ENCODE data around the gene SYT8. TPM values are rescaled to one million over a fixed set of nuclear protein-coding genes. Genes with fewer than 3 reads are reported as not detected.

SYT8 gene
- total RNA-seq, 1 donor from 2014 or later, result 0.05 TPM

DNA sequence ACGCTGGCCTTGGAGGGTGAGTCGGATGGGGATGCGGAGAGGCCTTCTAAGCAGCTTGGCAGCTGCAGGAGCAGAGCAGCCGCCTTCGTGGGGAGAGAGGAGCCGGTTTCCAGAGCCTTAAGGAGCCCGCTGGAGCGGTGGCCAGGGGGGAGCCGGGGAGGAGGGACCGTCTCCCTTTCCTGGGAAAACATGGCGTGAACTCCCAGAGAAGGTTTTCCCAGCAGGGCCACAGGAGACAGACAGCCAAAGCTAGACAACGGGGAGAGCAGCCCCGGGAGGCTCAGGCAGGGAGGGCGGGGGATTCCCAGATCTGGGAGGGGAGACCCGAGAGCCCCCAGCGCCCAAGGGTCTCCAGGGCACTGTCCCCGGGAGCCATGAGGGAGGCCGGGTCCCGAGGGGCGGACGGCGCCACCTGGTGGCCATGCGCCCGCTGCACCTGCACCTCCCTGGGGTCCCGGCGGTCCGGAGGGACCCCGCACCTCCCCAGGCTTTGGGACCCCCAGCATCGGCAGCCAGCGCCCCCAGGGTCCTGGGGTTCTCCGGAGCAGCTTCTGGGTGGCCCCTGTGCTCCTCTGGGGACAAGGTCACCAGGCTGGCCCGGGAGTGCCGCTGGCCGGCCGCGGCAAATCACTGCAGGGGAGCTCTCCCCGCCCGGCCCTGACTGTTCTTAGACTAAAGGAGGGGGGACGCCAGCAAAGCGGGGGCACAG is 2.4 kb upstream of the SYT8 start:
- no peak for DNase-seq (ENCODE audit: low read depth)

DNA sequence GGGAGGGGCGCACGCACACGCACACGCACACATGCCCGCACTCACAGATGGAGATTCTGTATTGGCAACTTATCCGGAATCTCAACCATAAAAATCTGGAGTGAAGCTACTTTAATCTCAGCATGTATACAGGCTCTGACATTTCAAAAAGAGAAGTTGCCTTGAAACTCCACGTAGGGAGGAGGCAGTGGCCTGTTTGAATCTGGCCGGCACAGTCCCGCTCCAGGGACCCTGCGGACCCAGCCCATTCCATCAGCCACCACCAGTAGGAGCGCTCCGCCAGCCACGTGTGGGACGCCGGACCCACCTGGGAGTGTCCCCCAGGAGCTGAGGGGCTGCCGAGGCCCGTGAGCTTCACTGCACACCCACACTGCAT is 1.9 kb upstream of the SYT8 start:
- DNase-seq (ENCODE audit: low read depth), result no peak

DNA sequence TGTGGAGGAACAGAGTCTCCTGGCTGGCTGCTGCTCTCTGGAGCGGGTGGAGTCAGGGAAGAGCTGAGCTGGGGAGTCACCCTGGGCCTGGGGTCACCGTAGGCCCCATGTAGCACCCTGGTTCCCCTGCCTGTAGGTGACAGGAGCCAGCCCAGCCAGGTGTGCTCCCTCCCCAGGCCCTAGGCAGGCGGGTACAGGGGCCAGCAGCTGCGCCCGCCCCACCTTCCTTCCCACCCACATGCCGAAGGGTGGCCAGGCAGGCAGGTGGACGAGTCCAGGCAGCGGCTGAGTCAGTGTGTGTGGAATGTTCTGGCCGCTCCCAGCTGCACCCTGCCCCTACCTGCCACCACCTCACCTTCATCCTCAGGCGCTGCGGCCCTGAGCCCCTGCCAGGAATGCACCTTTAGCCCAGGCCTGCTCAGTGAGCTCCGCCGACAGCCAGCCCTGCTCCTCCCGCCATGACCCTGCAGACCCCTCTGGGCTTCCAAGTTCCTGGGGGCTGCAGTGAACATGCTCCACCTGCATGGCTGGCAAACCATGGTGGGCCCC is 654 bp upstream of the SYT8 start:
- peak; percentile 50 for DNase-seq (ENCODE audit: low read depth)

DNA sequence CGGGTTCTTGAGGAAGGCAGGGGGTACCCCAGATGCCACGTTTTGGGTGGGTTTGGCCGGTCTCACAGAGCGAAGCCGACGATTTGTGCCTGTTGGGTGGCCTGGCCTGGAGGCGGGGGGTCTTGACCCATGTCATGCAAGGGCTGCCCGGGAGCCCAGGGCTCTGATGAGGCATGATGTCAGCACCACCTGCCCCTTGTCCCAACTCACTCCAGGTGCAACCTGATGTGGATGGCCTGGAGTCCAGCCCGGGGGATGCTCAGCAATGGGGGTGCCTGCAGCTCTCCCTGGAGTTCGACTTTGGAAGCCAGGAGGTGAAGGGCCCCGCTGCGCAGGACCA is 851 bp downstream of the SYT8 start:
- no peak for DNase-seq (ENCODE audit: low read depth)

DNA sequence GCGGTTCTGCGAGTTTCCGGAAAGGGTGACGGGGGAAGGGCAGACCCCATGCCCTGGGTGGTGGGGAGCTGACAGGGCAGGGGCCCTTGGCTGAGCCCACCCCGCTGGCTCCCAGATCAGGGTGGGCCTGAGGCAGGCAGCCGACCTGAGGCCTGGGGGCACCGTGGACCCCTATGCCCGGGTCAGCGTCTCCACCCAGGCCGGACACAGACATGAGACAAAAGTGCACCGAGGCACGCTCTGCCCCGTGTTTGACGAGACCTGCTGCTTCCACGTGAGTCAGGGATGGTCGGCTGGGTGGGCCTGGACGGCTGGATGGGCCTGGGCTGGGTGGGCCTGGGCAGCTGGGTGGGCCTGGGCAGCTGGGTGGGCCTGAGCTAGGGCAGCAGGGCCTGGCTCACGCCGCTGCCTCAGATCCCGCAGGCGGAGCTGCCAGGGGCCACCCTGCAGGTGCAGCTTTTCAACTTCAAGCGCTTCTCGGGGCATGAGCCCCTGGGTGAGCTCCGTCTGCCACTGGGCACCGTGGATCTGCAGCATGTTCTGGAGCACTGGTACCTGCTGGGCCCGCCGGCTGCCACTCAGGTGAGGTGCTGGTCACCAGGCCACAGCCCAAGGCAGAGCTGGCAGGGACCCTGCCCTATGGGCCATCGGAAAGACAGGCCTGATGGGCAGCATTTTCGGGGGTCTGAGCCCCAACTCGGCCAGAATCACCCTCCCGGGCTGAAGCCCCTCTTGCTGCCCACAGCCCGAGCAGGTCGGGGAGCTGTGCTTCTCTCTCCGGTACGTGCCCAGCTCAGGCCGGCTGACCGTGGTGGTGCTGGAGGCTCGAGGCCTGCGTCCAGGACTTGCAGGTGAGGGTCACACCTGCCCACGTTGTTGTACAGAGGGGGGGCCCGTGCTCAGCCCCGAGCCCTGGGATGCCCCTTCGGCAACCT is 1.5 kb downstream of the SYT8 start:
- DNase-seq (ENCODE audit: low read depth), result no peak

DNA sequence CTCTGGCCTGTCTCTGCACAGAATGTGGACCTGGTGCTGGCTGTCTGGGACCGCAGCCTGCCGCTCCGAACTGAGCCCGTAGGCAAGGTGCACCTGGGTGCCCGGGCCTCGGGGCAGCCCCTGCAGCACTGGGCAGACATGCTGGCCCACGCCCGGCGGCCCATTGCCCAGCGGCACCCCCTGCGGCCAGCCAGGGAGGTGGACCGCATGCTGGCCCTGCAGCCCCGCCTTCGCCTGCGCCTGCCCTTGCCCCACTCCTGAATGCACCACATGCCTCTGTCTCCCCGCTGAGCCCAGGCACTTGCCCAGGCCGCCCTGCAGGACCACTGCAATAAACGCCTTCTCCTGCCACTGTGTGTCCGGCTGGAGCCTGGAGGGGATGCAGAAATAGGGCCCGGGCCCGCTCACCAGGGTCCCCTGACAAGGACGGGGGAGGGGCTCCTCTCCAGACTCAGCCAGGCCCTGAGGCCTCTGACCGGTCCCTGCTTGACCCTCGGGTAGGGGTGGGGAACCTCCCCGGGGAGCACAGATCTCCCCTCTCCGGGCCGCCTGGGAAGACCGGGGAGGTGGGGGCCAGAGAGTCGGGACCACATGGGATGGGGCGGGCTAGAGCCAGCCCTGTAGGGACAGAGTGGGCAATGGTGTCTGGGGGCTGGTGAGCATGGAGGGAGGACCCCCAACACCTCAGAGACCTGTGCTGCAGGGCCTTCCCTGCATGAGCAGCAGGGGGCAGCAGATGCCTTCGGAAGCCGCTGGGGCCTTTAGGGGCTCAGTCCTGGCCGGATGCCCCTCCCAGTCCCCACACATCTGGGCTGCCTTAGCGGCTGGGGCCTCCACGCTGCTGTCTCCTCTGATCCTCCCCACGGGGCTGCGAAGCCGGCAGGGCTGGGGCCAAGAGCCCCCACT is 2.6 kb downstream of the SYT8 start:
- DNase-seq (ENCODE audit: low read depth), result no peak

DNA sequence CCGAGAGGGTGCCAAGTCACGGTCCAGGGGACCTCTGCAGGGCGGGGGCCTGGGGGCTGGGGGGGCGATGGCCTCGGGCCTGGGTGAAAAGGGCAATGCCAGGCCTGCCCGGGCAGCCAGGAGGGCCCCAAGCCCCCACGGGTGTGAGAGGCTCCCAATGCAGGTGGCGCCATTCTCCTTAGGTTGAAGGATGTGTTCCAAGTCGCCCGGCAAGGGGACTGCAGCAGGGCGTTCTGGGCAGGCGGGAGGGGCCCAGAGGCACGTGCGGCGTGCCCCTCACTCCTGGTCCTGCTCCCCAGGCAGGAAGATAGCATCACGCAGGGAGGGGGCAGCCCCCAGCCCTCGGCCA is 3.3 kb downstream of the SYT8 start:
- no peak for DNase-seq (ENCODE audit: low read depth)

DNA sequence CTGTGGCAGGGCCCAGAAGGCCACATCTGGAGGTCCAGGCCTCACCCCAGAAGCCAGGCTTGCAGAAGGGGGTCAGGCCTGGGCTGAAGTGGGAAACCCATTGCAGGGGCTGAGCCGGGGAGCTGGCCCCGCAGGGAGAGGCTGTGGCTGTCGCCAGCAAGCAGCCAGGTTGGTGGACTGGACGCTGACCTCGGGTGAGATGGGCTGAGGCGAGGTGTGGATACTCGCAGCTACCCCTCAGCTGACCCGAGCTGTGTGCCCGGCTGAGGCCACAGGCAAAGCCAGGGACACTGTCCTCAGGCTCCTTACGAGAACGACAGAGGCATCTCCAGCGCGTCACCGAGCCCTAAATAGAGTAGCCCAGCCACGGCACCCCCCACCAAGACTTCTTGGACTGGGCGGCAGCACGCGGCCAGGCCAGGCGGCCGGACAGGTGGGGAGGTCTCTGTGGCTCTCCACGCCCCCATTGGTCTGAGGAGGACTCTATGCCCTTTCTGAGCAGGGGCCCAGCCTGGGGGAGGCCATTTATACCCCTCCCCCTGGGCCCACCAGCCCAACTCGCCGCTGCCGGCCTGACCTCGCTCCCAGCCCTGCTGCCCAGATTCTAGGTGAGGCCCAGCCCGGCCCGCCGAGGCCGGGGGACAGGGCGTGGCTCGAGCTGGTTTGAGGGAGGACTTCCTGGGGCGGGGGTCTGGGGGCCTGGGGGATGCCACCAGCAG is 3.8 kb downstream of the SYT8 start, which contains the start of gene TNNI2:
Gene TNNI2 (plus strand): TSS at position 556 of the 719 bp plus-strand sequence. CDS start 716 bp downstream, outside the sequence.
- no peak for DNase-seq (ENCODE audit: low read depth)

DNA sequence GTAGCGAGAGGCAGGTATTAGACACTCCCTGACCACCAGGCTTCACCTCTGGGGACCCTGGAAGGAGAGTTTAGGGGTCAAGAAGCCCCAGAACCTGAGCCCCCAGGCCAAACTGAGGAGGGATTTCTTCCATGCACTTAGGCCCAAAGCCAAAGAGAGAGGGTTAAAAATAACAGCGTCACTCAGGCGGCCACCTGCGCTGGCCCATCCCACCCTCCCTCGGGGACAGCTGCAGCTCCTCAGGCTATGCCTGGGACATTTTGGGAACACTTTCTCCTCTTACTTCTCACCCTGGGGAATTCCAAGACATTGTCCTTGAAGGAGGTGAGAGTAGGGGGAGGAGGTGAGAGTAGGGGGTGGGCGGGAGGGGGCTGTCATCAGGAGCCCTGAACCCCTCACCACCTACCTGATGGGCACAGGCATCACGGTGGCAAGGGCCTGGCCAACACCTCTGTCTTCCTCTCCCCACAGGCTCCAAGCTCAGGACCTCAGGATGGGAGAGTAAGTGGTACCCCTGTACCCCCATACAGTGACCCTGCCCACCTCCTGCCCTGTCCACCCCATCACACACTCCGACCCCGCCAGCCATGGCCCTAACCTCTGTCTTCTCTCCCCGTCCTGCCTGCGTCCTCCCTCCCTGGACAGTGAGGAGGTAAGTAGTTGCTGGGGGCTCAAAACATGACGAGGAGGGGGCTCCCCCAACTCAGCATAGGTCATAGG is 4.6 kb downstream of the SYT8 start:
- no peak for DNase-seq (ENCODE audit: low read depth)

DNA sequence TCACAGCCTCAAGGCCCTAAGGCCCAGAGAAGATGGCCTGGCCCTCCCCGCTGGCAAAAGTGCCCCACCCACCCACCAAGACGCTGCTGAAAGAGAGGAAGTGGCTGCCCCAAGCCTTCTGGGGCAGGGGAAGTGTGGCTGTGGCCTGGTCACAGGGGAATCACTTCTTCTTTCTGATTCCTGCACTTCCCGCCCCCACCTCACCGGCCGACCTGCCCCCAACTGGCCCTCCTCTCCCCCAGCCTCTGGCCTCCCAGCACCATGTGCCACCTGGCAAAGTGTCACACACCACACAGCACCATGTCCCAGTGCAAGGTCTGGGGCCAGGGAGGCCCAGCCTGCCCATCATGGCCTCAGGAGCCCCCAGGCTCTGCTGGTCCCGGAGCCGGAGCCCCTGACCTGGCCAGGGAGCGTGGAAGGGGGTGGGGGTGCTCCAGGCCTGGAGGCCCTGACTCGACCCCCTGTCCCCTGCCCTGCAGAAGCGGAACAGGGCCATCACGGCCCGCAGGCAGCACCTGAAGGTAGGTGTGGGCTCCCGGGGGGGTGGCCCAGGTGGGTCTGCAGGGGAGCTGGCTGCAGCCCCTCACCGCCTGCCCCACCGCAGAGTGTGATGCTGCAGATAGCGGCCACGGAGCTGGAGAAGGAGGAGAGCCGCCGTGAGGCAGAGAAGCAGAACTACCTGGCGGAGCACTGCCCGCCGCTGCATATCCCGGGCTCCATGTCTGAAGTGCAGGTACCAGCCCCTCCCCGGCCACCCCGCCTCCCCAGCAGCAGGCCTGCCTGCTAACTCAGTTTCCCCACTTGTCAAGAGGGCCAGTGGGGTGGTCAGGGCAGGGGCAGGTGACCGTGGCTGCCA is 5.4 kb downstream of the SYT8 start:
- DNase-seq (ENCODE audit: low read depth), result no peak

DNA sequence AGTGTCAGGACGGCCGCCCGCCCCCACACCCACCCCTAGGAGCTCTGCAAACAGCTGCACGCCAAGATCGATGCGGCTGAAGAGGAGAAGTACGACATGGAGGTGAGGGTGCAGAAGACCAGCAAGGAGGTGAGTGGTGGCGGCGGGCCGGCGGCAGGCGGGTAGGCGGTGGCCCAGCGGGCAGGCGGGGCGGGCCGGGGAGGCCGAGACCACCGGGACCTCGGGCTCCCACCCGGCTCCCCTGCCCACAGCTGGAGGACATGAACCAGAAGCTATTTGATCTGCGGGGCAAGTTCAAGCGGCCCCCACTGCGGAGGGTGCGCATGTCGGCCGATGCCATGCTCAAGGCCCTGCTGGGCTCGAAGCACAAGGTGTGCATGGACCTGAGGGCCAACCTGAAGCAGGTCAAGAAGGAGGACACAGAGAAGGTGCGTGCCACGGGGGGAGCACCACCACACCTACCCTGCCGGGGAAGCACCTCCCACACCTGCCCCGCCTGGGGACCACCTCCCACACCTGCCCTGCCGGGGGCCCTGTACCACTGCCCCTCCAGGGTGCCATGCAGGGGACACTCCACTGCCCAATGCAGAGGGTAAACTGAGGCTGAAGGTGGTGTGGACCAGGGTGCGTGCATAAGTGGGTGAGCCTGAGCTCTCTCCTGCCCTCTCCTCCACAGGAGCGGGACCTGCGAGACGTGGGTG is 6.1 kb downstream of the SYT8 start:
- DNase-seq (ENCODE audit: low read depth), result no peak

DNA sequence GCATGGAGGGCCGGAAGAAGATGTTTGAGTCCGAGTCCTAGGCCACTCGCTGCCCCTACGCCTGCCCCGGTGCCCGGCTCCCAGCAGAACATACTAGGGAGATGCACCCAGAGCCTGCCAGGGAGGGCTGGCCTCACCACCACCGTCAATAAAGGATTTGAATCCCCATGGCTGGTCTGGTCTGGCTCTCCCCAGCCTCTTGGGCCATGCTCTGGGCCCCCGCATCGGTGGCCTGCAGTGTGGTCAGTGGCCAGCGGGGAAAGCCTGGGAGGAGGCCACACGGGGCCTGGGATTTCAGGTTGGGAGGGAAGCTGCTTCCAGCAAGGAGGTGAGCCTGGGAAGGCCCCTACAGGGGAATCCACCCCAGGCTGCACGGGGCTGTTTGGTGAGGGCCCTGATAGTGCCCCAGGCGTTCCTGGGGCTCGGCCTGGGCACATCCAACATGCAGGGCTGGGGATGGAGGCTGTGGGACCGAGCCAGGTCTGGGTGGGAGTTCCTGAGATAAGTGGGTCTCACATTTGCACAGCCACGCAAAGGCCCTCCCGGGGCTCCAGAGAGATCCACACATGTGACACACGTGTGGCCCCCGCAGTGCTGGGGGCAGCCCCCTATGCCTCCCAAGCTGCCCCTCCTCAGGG is 6.8 kb downstream of the SYT8 start:
- no peak for DNase-seq (ENCODE audit: low read depth)

DNA sequence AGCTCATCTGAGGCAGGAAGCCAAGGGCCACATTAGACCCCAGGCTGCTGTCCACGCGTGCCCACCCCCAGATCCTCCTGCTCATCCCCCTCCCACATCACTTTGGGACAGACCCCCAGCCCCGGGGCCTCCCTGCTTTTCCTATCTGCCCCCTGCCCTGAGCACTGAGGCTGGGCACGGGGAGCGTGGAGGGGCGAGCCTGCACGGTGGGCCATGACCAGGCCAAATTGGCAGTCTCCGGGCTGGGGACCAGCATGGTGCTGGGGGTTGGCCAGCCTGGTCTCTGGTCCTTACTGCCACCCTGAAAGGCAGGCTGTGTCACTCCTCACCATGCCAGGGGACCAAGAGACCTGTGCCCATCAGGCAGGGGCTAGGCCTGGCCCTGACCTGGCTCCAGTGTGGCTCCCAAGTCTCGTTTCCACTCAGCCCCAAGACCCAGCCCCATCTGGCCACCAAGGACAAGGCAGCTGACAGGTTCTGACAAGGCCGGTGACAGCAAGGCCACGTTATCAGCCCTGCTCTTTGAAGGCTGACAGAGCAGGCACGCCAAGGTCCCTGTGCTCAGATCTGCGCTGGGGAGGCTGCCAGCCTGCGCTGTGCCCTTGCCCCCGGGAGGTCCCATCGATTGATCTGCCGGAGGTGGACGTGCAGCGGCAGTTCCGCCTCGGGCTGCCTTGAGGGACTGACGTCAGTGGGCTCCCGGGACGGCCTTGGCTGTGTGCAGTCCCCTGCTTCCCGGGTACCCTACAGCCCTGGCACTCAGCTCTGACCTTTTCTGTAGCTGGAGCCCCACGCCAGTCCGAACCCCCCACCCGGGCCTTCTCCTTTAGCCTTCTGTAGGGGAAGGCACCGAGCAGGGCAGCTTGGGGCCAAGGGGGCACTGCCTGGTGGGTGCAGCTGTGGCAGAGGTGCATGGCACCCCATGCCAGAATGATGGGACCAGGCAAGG is 7.6 kb downstream of the SYT8 start:
- no peak for DNase-seq (ENCODE audit: low read depth)

DNA sequence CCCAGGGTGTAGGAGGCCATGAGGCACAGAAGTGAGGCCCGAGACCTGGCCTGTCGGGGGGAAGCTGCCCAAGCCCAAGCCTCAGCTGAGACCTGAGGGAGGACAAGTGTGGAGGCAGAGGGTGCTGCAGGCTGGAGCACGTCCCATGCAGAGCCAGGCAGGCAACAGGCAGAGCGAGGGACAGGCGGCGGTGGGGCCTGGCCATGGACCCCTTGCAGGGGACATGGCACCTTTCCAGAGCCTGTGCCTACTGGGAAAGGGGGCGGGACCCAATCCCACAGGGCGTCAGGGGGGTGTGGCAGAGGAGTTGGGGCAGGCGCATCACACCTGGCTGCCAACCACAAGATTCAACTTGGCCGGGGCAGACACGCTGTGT is 8.3 kb downstream of the SYT8 start:
- DNase-seq (ENCODE audit: low read depth), result no peak

DNA sequence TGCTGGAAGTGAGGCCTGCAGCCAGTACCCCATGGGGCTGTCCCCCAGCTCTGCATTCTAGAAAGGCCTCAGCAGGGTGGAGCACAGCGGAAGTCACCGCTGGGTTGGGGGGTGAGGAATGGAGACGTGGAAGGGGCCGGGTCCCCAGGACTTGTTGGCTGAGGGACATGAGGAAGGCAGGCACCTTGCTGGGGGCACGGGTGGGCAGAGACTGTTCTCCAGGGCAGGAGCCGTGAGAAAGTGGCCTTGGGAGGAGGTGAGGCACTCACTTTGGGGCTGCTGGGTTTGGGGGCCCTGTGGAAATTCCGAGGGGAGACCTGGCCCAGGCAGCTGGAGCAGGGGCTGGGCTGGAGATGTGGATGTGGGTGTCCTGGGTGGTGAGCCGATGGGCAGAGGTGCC is 9.0 kb downstream of the SYT8 start:
- DNase-seq (ENCODE audit: low read depth), result no peak

DNA sequence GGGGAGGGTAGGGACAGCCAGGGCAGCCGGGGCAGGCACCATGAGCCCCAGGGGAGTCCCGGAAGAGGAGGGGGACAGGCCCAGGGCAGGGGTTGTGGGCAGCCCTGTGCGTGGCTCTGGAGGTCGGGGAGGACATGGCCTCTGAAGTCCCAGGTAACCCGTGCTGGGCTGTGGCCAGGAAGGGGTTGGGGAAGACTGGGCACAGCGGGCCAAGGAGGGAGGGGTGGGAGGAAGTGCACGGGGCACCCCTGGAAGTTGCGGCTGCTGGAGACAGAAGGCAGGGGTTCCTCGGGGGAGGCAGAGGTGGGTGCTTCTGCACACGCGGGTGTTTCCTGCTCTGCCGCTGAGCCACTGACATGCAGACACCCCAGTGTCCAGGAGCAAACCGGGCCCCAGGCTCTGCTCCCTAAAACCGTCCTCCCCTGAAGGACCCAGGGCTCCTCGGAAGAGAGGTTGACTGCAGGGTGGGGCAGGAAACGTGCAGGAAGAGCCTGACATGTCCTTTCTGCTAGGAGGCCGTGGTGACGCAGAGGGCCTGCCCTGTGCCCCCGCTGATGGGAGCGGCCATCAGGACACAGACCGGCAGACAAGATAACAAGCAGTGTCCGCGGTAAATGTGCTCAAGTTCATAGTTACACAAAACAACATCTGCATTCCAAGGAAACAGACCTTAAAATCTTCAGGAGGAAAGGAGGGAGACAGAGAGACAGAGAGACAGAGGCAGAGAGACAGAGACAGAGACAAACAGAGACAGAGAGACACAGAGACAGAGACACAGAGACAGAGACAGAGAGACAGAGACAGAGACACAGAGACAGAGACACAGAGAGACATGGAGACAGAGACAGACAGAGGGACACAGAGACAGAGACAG is 9.7 kb downstream of the SYT8 start:
- DNase-seq (ENCODE audit: low read depth), result no peak

DNA sequence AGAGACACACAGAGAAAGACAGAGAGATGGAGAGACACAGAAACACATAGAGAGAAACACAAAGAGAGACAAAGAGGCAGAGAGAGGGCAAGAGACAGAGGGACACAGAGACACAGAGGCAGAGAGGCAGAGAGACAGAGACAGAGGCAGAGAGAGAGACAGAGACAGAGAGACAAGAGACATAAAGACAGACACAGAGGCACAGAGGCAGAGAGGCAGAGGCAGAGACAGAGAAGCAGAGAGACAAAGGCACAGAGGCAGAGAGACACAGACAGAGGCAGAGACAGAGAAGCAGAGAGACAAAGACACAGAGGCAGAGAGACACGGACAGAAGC is 10.3 kb downstream of the SYT8 start:
- DNase-seq (ENCODE audit: low read depth), result no peak
